Neural cell (in vitro differentiated cells): ENCODE data around the gene SNRPE. TPM values are rescaled to one million over a fixed set of nuclear protein-coding genes. Genes with fewer than 3 reads are reported as not detected.

ENCODE experiments used
- H2AFZ ChIP-seq: fragments of 200-600, 300-800 bp; sonication (generic), shearing (Covaris generic); 2 replicates; pipeline ENCODE4 v1.6.0; 2014; ENCODE audit warnings: low read depth, mild to moderate bottlenecking, antibody characterized with exemption, low read length, moderate library complexity
- H3F3A ChIP-seq: fragments of 200-600 bp; shearing (Covaris generic); 2 replicates; pipeline ENCODE4 v1.6.1; 2016; ENCODE audit warnings: mild to moderate bottlenecking, moderate library complexity, mixed read lengths, antibody characterized with exemption, low read length; ENCODE audit not compliant: insufficient read depth, poor library complexity, severe bottlenecking
- H3K27ac ChIP-seq: fragments of 200-600, 300-800 bp; sonication (generic), shearing (Covaris generic); 2 replicates; pipeline ENCODE4 v1.5.1; 2014; ENCODE audit warnings: mild to moderate bottlenecking, low read length, moderate library complexity
- H3K27me3 ChIP-seq: fragments of 300-800, 200-600 bp; sonication (generic), shearing (Covaris generic); 2 replicates; pipeline ENCODE4 v1.6.0; 2014; ENCODE audit warnings: mild to moderate bottlenecking, low read depth, low read length, moderate library complexity; ENCODE audit not compliant: insufficient read depth
- H3K36me3 ChIP-seq: fragments of 300-800, 200-600 bp; sonication (generic), shearing (Covaris generic); 2 replicates; pipeline ENCODE4 v1.5.1; 2014; ENCODE audit warnings: mild to moderate bottlenecking, antibody characterized with exemption, low read length, moderate library complexity; ENCODE audit not compliant: insufficient read depth
- H3K4me2 ChIP-seq: fragments of 300-800, 200-600 bp; sonication (generic), shearing (Covaris generic); 2 replicates; pipeline ENCODE4 v1.6.0; 2014; ENCODE audit warnings: mild to moderate bottlenecking, low read length
- H3K4me3 ChIP-seq: fragments of 300-800, 200-600 bp; sonication (generic), shearing (Covaris generic); 2 replicates; pipeline ENCODE4 v1.5.1; 2014; ENCODE audit warnings: mild to moderate bottlenecking, low read length, moderate library complexity
- H3K79me2 ChIP-seq: fragments of 200-600 bp; shearing (Covaris generic); replicated peaks from 2 replicates; pipeline ENCODE4 v1.6.0; 2014; ENCODE audit warnings: mild to moderate bottlenecking, low read length, moderate library complexity; ENCODE audit not compliant: insufficient read depth
- H3K9ac ChIP-seq: fragments of 300-800, 200-600 bp; sonication (generic), shearing (Covaris generic); 2 replicates; pipeline ENCODE4 v1.6.1; 2016; ENCODE audit warnings: mild to moderate bottlenecking, low read length, mixed read lengths
- H3K9me2 ChIP-seq: fragments of 200-600 bp; shearing (Covaris generic); 2 replicates; pipeline ENCODE4 v1.6.1; 2016; ENCODE audit warnings: mild to moderate bottlenecking, low read length, mixed read lengths; ENCODE audit not compliant: insufficient read depth
- H3K9me3 ChIP-seq: fragments of 200-600, 300-800 bp; sonication (generic), shearing (Covaris generic); 2 replicates; pipeline ENCODE4 v1.6.1; 2016; ENCODE audit warnings: mild to moderate bottlenecking, mixed run types, low read length, moderate library complexity, mixed read lengths
- H4K20me1 ChIP-seq: fragments of 200-600 bp; shearing (Covaris generic); 2 replicates; pipeline ENCODE4 v1.6.1; 2016; ENCODE audit warnings: mild to moderate bottlenecking, mixed run types; ENCODE audit not compliant: insufficient read depth
- CTCF ChIP-seq: fragments of 450-650 bp; IDR thresholded peaks from 2 replicates; pipeline ENCODE4 v1.5.1; 2014; ENCODE audit warnings: antibody characterized with exemption, mild to moderate bottlenecking, moderate library complexity; ENCODE audit not compliant: poor library complexity, severe bottlenecking
- EP300 ChIP-seq: fragments of 450-650 bp; conservative IDR thresholded peaks from 2 replicates; pipeline ENCODE4 v1.6.1; 2014; ENCODE audit warnings: antibody characterized with exemption, mild to moderate bottlenecking, moderate library complexity; ENCODE audit not compliant: poor library complexity, severe bottlenecking
- EZH2 ChIP-seq: fragments of 200-600, 300-800 bp; shearing (Covaris generic), sonication (generic); IDR thresholded peaks from 2 replicates; pipeline ENCODE4 v1.6.1; 2014; ENCODE audit warnings: antibody characterized with exemption, low read length, borderline replicate concordance, mild to moderate bottlenecking; ENCODE audit not compliant: insufficient read depth, poor library complexity, severe bottlenecking
- MXI1 ChIP-seq: fragments of 450-650 bp; conservative IDR thresholded peaks from 2 replicates; pipeline ENCODE4 v1.6.1; 2014; ENCODE audit warnings: antibody characterized with exemption, mild to moderate bottlenecking; ENCODE audit not compliant: poor library complexity, severe bottlenecking
- POLR2AphosphoS5 ChIP-seq: IDR thresholded peaks from 2 replicates; pipeline ENCODE4 v1.6.1; 2012
- RAD21 ChIP-seq: fragments of 450-650 bp; conservative IDR thresholded peaks from 2 replicates; pipeline ENCODE4 v1.6.1; 2014; ENCODE audit warnings: antibody characterized with exemption, mild to moderate bottlenecking, moderate library complexity
- SMC3 ChIP-seq: fragments of 450-650 bp; conservative IDR thresholded peaks from 2 replicates; pipeline ENCODE4 v1.6.1; 2014; ENCODE audit warnings: antibody characterized with exemption, mild to moderate bottlenecking, moderate library complexity; ENCODE audit not compliant: poor library complexity
- TAF1 ChIP-seq: IDR thresholded peaks from 2 replicates; pipeline ENCODE4 v1.6.1; 2012; ENCODE audit warnings: low read depth
- polyA plus RNA-seq: library from polyadenylated mRNA; depleted of rRNA; stranded (reverse); fragments of >200 nt; gene quantifications from 2 replicates; pipeline ENCODE4 v1.2.3, GENCODE V29; 2014
- TF ChIP-seq, protein P1 (sequence below): IDR thresholded peaks from 2 replicates; pipeline ENCODE4 v1.6.1; 2012; ENCODE audit warnings: borderline replicate concordance

The SNRPE gene
- polyA plus RNA-seq, 1 donor from 2014 or later, result 373 TPM

- H3K27me3 ChIP-seq, result no peaks in the 10 kb centered on the region
- H3K4me3 ChIP-seq, result no peak overlapping the region
- TF ChIP-seq SMC3 (no peak), RAD21 (no peak), EZH2 (no peak), MXI1 (no peak), TAF1 (no peak), EP300 (no peak), CTCF (no peak), POLR2AphosphoS5 (no peak)
- TF ChIP-seq, protein P1, sequence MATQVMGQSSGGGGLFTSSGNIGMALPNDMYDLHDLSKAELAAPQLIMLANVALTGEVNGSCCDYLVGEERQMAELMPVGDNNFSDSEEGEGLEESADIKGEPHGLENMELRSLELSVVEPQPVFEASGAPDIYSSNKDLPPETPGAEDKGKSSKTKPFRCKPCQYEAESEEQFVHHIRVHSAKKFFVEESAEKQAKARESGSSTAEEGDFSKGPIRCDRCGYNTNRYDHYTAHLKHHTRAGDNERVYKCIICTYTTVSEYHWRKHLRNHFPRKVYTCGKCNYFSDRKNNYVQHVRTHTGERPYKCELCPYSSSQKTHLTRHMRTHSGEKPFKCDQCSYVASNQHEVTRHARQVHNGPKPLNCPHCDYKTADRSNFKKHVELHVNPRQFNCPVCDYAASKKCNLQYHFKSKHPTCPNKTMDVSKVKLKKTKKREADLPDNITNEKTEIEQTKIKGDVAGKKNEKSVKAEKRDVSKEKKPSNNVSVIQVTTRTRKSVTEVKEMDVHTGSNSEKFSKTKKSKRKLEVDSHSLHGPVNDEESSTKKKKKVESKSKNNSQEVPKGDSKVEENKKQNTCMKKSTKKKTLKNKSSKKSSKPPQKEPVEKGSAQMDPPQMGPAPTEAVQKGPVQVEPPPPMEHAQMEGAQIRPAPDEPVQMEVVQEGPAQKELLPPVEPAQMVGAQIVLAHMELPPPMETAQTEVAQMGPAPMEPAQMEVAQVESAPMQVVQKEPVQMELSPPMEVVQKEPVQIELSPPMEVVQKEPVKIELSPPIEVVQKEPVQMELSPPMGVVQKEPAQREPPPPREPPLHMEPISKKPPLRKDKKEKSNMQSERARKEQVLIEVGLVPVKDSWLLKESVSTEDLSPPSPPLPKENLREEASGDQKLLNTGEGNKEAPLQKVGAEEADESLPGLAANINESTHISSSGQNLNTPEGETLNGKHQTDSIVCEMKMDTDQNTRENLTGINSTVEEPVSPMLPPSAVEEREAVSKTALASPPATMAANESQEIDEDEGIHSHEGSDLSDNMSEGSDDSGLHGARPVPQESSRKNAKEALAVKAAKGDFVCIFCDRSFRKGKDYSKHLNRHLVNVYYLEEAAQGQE, result no peak
- H4K20me1 ChIP-seq, result no peaks in the 10 kb centered on the region
- H3K79me2 ChIP-seq, result no peaks in the 10 kb centered on the region
- no peak overlapping the region for H3K9ac ChIP-seq
- no peaks in the 10 kb centered on the region for H3K9me2 ChIP-seq
- H3K36me3 ChIP-seq, result no peaks in the 10 kb centered on the region
- no peak overlapping the region for H3K27ac ChIP-seq
- H2AFZ ChIP-seq, result no peak overlapping the region
- H3F3A ChIP-seq, result no peaks in the 10 kb centered on the region
- H3K4me2 ChIP-seq, result no peak overlapping the region
- no peaks in the 10 kb centered on the region for H3K9me3 ChIP-seq
These were observed 54.4 kb downstream of the SNRPE start for GRCh38 chr1:203915811-203916210.

- H3F3A ChIP-seq, result no peaks in the 10 kb centered on the region
- H2AFZ ChIP-seq, result no peak overlapping the region
- H3K4me3 ChIP-seq, result no peak overlapping the region
- no peaks in the 10 kb centered on the region for H4K20me1 ChIP-seq
- no peak for TF ChIP-seq EZH2
- TF ChIP-seq EP300, result no peak
- TF ChIP-seq, protein P1, result no peak
- TF ChIP-seq TAF1, result no peak
- no peak for TF ChIP-seq RAD21
- TF ChIP-seq SMC3, result no peak
- TF ChIP-seq CTCF, result no peak
- TF ChIP-seq POLR2AphosphoS5, result no peak
- no peak for TF ChIP-seq MXI1
- no peaks in the 10 kb centered on the region for H3K9me2 ChIP-seq
- no peaks in the 10 kb centered on the region for H3K36me3 ChIP-seq
- no peak overlapping the region for H3K4me2 ChIP-seq
- H3K27ac ChIP-seq, result no peak overlapping the region
- no peaks in the 10 kb centered on the region for H3K9me3 ChIP-seq
- no peaks in the 10 kb centered on the region for H3K27me3 ChIP-seq
- no peak overlapping the region for H3K9ac ChIP-seq
- no peaks in the 10 kb centered on the region for H3K79me2 ChIP-seq
These were observed 55.4 kb downstream of the SNRPE start for GRCh38 chr1:203916756-203917155.
